ENCODE data around the gene SPP2. TPM values are rescaled to one million over a fixed set of nuclear protein-coding genes. Genes with fewer than 3 reads are reported as not detected.

The SPP2 gene
- total RNA-seq, 1 experiment from 2014 or later: not detected

- H3K27me3 ChIP-seq (ENCODE audit: low read length): no peaks in the 10 kb centered on the region
- H3K4me1 ChIP-seq (ENCODE audit: low read length): no peaks in the 10 kb centered on the region
- H3K9ac ChIP-seq (ENCODE audit: low read length): no peak overlapping the region
- H4K20me1 ChIP-seq (ENCODE audit: insufficient read depth, low read depth, low read length): no peaks in the 10 kb centered on the region
- no peak for DNase-seq
- no peaks in the 10 kb centered on the region for H3K9me3 ChIP-seq (ENCODE audit: low read length)
- no peaks in the 10 kb centered on the region for H3K9me2 ChIP-seq (replicated peaks; ENCODE audit: insufficient read depth, low read length)
- no peak overlapping the region for H3K4me3 ChIP-seq (ENCODE audit: low read length)
- H3K27ac ChIP-seq (ENCODE audit: low read length): no peak overlapping the region
- no peak overlapping the region for H3K4me2 ChIP-seq (ENCODE audit: low read depth, low read length, poor library complexity, severe bottlenecking)
- H3K79me2 ChIP-seq (ENCODE audit: low read length): no peaks in the 10 kb centered on the region
- no peak overlapping the region for H2AFZ ChIP-seq (ENCODE audit: low read length)
- H3K36me3 ChIP-seq (ENCODE audit: insufficient read depth, low read length): no peaks in the 10 kb centered on the region
These were observed 3.1 kb upstream of the SPP2 start for GRCh38 chr2:234047361-234047760.

GRCh38 chr2:234048049-234048448 is 2.5 kb upstream of the SPP2 start:
- Histone ChIP-seq H3K9me2 (replicated peaks; ENCODE audit: insufficient read depth, low read length) (no peaks in the 10 kb centered on the region), H3K9me3 (ENCODE audit: low read length) (no peaks in the 10 kb centered on the region), H3K4me2 (ENCODE audit: low read depth, low read length, poor library complexity, severe bottlenecking) (no peak overlapping the region), H3K4me1 (ENCODE audit: low read length) (no peaks in the 10 kb centered on the region), H3K36me3 (ENCODE audit: insufficient read depth, low read length) (no peaks in the 10 kb centered on the region), H3K27ac (ENCODE audit: low read length) (no peak overlapping the region), H3K4me3 (ENCODE audit: low read length) (no peak overlapping the region), H4K20me1 (ENCODE audit: insufficient read depth, low read depth, low read length) (no peaks in the 10 kb centered on the region), H2AFZ (ENCODE audit: low read length) (no peak overlapping the region), H3K79me2 (ENCODE audit: low read length) (no peaks in the 10 kb centered on the region), H3K27me3 (ENCODE audit: low read length) (no peaks in the 10 kb centered on the region), H3K9ac (ENCODE audit: low read length) (no peak overlapping the region)
- no peak for DNase-seq

- no peak overlapping the region for H2AFZ ChIP-seq (ENCODE audit: low read length)
- DNase-seq: no peak
- H3K9ac ChIP-seq (ENCODE audit: low read length): no peak overlapping the region
- H3K4me1 ChIP-seq (ENCODE audit: low read length): no peaks in the 10 kb centered on the region
- no peaks in the 10 kb centered on the region for H3K79me2 ChIP-seq (ENCODE audit: low read length)
- H3K27ac ChIP-seq (ENCODE audit: low read length): no peak overlapping the region
- no peak overlapping the region for H3K4me3 ChIP-seq (ENCODE audit: low read length)
- no peaks in the 10 kb centered on the region for H3K9me2 ChIP-seq (replicated peaks; ENCODE audit: insufficient read depth, low read length)
- no peaks in the 10 kb centered on the region for H3K36me3 ChIP-seq (ENCODE audit: insufficient read depth, low read length)
- no peak overlapping the region for H3K4me2 ChIP-seq (ENCODE audit: low read depth, low read length, poor library complexity, severe bottlenecking)
- no peaks in the 10 kb centered on the region for H3K9me3 ChIP-seq (ENCODE audit: low read length)
- H4K20me1 ChIP-seq (ENCODE audit: insufficient read depth, low read depth, low read length): no peaks in the 10 kb centered on the region; the same call in 1 of the 2 replicates
- H3K27me3 ChIP-seq (ENCODE audit: low read length): no peaks in the 10 kb centered on the region
These were observed 1.0 kb downstream of the SPP2 start for GRCh38 chr2:234051374-234052070.

- H3K9me2 ChIP-seq (replicated peaks; ENCODE audit: insufficient read depth, low read length): no peaks in the 10 kb centered on the region
- H3K9me3 ChIP-seq (ENCODE audit: low read length): no peaks in the 10 kb centered on the region
- no peak overlapping the region for H2AFZ ChIP-seq (ENCODE audit: low read length)
- H3K4me1 ChIP-seq (ENCODE audit: low read length): no peaks in the 10 kb centered on the region
- H4K20me1 ChIP-seq (ENCODE audit: insufficient read depth, low read depth, low read length): no peaks in the 10 kb centered on the region; the same call in 1 of the 2 replicates
- DNase-seq: no peak
- H3K79me2 ChIP-seq (ENCODE audit: low read length): no peaks in the 10 kb centered on the region
- H3K27ac ChIP-seq (ENCODE audit: low read length): no peak overlapping the region
- H3K4me2 ChIP-seq (ENCODE audit: low read depth, low read length, poor library complexity, severe bottlenecking): no peak overlapping the region
- H3K4me3 ChIP-seq (ENCODE audit: low read length): no peak overlapping the region
- no peaks in the 10 kb centered on the region for H3K27me3 ChIP-seq (ENCODE audit: low read length)
- H3K36me3 ChIP-seq (ENCODE audit: insufficient read depth, low read length): no peaks in the 10 kb centered on the region
- H3K9ac ChIP-seq (ENCODE audit: low read length): no peak overlapping the region
These were observed 8.4 kb downstream of the SPP2 start for GRCh38 chr2:234058881-234059280.

- H3K79me2 ChIP-seq (ENCODE audit: low read length): no peaks in the 10 kb centered on the region
- DNase-seq: no peak
- H3K4me2 ChIP-seq (ENCODE audit: low read depth, low read length, poor library complexity, severe bottlenecking): no peak overlapping the region
- H3K27me3 ChIP-seq (ENCODE audit: low read length): no peaks in the 10 kb centered on the region
- no peaks in the 10 kb centered on the region for H3K4me1 ChIP-seq (ENCODE audit: low read length)
- no peak overlapping the region for H3K9ac ChIP-seq (ENCODE audit: low read length)
- no peaks in the 10 kb centered on the region for H4K20me1 ChIP-seq (ENCODE audit: insufficient read depth, low read depth, low read length)
- H3K27ac ChIP-seq (ENCODE audit: low read length): no peak overlapping the region
- no peaks in the 10 kb centered on the region for H3K36me3 ChIP-seq (ENCODE audit: insufficient read depth, low read length)
- no peak overlapping the region for H2AFZ ChIP-seq (ENCODE audit: low read length)
- no peak overlapping the region for H3K4me3 ChIP-seq (ENCODE audit: low read length)
- no peaks in the 10 kb centered on the region for H3K9me2 ChIP-seq (replicated peaks; ENCODE audit: insufficient read depth, low read length)
- H3K9me3 ChIP-seq (ENCODE audit: low read length): no peaks in the 10 kb centered on the region
These were observed 9.7 kb downstream of the SPP2 start for GRCh38 chr2:234060236-234060635.

- Histone ChIP-seq H4K20me1 (ENCODE audit: insufficient read depth, low read depth, low read length) (no peaks in the 10 kb centered on the region), H3K4me3 (ENCODE audit: low read length) (no peak overlapping the region), H3K4me1 (ENCODE audit: low read length) (no peaks in the 10 kb centered on the region), H3K4me2 (ENCODE audit: low read depth, low read length, poor library complexity, severe bottlenecking) (no peak overlapping the region), H3K27ac (ENCODE audit: low read length) (no peak overlapping the region), H3K79me2 (ENCODE audit: low read length) (no peaks in the 10 kb centered on the region), H3K9me3 (ENCODE audit: low read length) (no peaks in the 10 kb centered on the region), H3K36me3 (ENCODE audit: insufficient read depth, low read length) (no peaks in the 10 kb centered on the region), H3K27me3 (ENCODE audit: low read length) (no peaks in the 10 kb centered on the region), H2AFZ (ENCODE audit: low read length) (no peak overlapping the region), H3K9me2 (replicated peaks; ENCODE audit: insufficient read depth, low read length) (no peaks in the 10 kb centered on the region), H3K9ac (ENCODE audit: low read length) (no peak overlapping the region)
- DNase-seq: no peak
These were observed 11.2 kb downstream of the SPP2 start for GRCh38 chr2:234061624-234062257.

GRCh38 chr2:234066587-234066986 is 16.1 kb downstream of the SPP2 start:
- no peak for DNase-seq
- Histone ChIP-seq H3K9me3 (ENCODE audit: low read length) (no peaks in the 10 kb centered on the region), H3K27ac (ENCODE audit: low read length) (no peak overlapping the region), H3K9me2 (replicated peaks; ENCODE audit: insufficient read depth, low read length) (no peaks in the 10 kb centered on the region), H3K4me1 (ENCODE audit: low read length) (no peaks in the 10 kb centered on the region), H3K79me2 (ENCODE audit: low read length) (no peaks in the 10 kb centered on the region), H3K4me2 (ENCODE audit: low read depth, low read length, poor library complexity, severe bottlenecking) (no peak overlapping the region), H2AFZ (ENCODE audit: low read length) (no peak overlapping the region), H3K9ac (ENCODE audit: low read length) (no peak overlapping the region), H4K20me1 (ENCODE audit: insufficient read depth, low read depth, low read length) (no peaks in the 10 kb centered on the region), H3K27me3 (ENCODE audit: low read length) (no peaks in the 10 kb centered on the region), H3K4me3 (ENCODE audit: low read length) (no peak overlapping the region), H3K36me3 (ENCODE audit: insufficient read depth, low read length) (no peaks in the 10 kb centered on the region)

DNA sequence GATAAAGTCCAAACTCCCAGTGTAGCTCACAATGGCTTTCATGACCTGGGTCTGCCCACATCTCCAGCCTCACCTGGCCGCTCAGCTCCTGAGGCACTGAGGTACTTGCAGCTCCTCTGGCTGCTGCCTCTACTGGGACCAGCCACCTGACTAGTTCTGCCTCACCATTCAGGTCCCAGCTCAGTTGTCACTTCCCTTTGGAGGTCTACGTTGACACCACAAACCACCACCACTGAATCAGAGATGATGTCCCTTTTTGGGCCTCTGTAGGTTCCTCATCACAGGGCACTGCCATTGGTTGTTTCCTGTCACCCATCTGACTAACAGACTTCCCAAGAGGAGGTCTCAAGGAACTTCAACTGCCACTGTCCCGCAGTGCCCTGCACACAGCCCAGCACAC is 21.2 kb downstream of the SPP2 start:
- Histone ChIP-seq H2AFZ (ENCODE audit: low read length) (no peak overlapping the region), H3K27me3 (ENCODE audit: low read length) (no peaks in the 10 kb centered on the region), H3K9me2 (replicated peaks; ENCODE audit: insufficient read depth, low read length) (no peaks in the 10 kb centered on the region), H4K20me1 (ENCODE audit: insufficient read depth, low read depth, low read length) (no peaks in the 10 kb centered on the region), H3K79me2 (ENCODE audit: low read length) (no peaks in the 10 kb centered on the region), H3K27ac (ENCODE audit: low read length) (no peak overlapping the region), H3K4me3 (ENCODE audit: low read length) (no peak overlapping the region), H3K4me2 (ENCODE audit: low read depth, low read length, poor library complexity, severe bottlenecking) (no peak overlapping the region), H3K9ac (ENCODE audit: low read length) (no peak overlapping the region), H3K9me3 (ENCODE audit: low read length) (no peaks in the 10 kb centered on the region), H3K36me3 (ENCODE audit: insufficient read depth, low read length) (no peaks in the 10 kb centered on the region), H3K4me1 (ENCODE audit: low read length) (no peaks in the 10 kb centered on the region)
- no peak for DNase-seq

All from Karpas-422 (cell line).